NCI-H2029 (cell line): ENCODE measurements around the gene PNLIPRP3.

Experiments
- DNase-seq: peaks from one replicate; lab custom pipeline; 2025; lab: John Stamatoyannopoulos, UW

PNLIPRP3 gene

GRCh38 chr10:116450861-116451260 is 23.2 kb downstream of the PNLIPRP3 start:
- DNase-seq = no peak

GRCh38 chr10:116451711-116452337 is 24.2 kb downstream of the PNLIPRP3 start:
- no peak for DNase-seq

GRCh38 chr10:116452338-116452720 is 24.7 kb downstream of the PNLIPRP3 start:
- DNase-seq = no peak

- no peak for DNase-seq
Measured at GRCh38 chr10:116457488-116457887, 29.8 kb downstream of the PNLIPRP3 start.

DNA sequence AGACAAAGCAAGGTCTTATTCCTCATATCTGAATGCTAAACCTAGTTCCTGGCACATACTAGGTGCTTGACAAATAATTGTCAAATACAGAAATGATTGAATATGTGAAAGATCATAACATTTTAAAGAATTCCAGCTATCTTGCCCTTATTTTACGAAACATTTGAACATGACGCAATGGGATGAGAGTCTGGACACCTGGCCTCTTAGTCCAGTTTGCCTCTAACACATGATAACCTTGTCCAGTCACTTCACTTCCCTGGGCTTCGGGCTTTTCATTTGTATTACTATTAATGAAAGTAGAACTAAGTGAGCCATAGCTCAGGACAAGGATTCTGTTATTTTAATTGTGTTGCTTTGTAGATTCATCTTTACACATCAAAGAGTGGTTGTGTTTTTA is 32.6 kb downstream of the PNLIPRP3 start:
- no peak for DNase-seq

- DNase-seq = no peak
Measured at GRCh38 chr10:116461680-116462079, 34.0 kb downstream of the PNLIPRP3 start.

GRCh38 chr10:116464257-116464656 is 36.6 kb downstream of the PNLIPRP3 start:
- no peak for DNase-seq

GRCh38 chr10:116465546-116465945 is 37.9 kb downstream of the PNLIPRP3 start:
- no peak for DNase-seq

- DNase-seq = no peak
Measured at GRCh38 chr10:116466715-116467422, 39.2 kb downstream of the PNLIPRP3 start.

DNA sequence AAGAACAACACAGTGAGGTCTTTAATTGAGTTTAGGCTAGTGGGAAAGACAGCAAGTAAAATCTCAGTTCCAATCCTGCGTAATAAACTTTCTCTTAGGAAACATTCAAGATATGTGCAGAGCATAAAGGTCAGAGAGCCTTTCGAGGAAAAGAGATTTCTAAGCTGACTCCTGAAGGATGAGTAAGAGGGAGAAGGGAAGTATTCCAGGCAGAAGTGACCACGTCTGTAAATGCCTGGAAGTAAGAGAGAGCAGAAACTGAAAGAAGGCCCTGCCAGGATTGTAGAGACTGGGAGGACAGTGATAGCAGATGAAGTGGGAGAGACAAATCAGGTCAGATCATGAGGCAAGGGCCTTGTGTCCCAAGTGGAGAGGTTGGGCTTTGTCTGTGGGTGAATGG is 41.8 kb downstream of the PNLIPRP3 start:
- no peak for DNase-seq

- no peak for DNase-seq
Measured at GRCh38 chr10:116470071-116470470, 42.4 kb downstream of the PNLIPRP3 start.

DNA sequence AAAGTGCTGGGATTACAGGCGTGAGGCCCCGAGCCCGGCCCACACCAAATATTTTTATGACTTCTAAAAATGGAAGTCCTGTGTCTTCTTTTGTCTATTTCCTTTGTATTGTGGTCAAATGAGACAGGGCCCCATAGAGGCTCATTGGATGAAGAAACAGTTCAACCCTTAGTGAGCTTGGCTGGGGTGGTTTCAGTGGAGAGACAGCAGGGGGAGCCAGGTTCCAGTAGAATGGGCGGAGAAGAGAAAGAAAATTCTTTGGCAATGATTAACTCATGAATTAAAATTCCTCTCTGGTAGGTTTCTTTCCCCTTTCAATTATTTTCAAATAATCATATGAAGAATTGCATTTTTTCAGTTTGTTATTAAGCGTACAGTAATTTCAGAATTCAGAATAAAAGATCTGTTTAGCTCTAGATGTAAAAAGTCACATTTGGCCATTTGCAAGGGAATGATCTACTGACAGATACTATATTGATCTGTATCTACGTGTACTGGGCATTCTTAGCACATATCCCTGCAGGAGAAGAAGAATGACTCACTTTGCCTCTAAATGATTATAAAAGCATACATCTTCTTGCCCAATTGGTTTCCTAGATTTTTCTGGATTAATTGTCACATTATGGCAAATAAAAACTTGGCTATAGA is 43.2 kb downstream of the PNLIPRP3 start:
- DNase-seq = no peak

DNA sequence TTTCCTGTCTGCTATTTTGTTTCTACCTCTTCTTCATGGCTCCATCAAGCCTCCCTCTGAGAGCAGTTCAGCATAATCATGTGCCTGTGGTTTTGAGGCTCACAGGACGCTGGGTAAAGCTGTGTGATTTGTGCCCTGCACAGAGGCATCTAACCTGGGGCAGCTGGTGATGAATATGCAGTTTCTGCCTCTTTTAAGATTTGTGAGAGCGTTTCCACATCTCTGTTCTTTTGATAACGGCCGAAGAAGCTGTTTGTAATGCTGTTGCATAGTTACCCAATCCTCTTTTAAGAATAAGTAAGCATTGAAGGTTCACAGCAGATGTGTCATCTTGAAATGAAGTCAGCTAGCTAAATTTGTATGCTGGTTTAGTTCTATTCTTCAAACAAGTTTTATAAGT is 45.2 kb downstream of the PNLIPRP3 start:
- DNase-seq = no peak

DNA sequence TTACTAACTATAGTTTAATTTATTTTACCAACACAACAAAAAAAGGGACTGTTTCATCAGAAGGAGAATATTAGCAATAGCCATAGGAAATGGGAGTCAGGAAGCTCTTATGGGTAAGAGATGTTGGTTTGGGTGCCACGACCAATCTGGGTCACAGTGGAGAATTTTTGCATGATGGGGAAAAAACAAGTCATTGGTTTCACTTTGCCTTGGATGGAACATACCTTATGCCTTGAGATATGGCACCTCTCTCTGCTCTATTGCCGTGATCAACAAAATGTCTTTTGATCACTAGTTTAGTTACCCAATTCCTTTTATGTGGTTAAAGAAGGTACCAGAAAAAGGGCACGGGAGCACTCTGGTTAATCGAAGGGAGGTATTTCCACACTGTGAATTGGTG is 48.2 kb downstream of the PNLIPRP3 start:
- DNase-seq = no peak

- no peak for DNase-seq
Measured at GRCh38 chr10:116476461-116476860, 48.8 kb downstream of the PNLIPRP3 start.

DNA sequence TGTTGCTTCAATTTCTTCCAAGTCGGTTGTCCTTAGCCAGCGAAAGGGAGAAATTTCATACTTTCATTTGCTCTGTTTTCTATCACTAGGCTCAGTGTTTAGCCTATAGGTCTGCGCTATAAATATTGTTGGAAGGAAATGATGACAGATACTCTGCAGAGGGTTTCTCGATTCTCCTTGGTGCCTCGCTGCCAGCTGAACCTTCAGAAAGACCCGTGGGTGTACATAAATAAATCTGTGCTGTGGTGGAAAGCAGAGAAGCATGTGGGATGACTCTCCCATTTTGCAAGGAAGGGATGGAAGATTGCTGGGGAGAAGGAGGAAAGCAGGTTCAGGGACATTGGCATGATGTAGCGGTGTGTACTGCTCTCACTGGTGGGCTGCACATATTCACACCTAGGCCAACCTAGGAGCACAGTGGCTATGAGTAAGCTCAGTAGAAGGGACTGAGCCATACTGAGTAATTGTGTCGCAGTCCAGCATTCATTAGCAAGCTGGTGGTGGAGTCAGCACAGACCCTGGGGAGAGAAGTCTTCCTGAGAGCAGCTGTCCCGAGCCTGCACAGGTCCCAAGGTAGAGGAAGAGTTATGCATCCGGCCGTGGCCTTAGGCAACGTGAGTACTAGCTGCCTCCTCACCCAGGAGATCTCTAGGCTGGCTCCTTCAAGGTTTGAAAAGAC is 50.5 kb downstream of the PNLIPRP3 start:
- DNase-seq = no peak

DNA sequence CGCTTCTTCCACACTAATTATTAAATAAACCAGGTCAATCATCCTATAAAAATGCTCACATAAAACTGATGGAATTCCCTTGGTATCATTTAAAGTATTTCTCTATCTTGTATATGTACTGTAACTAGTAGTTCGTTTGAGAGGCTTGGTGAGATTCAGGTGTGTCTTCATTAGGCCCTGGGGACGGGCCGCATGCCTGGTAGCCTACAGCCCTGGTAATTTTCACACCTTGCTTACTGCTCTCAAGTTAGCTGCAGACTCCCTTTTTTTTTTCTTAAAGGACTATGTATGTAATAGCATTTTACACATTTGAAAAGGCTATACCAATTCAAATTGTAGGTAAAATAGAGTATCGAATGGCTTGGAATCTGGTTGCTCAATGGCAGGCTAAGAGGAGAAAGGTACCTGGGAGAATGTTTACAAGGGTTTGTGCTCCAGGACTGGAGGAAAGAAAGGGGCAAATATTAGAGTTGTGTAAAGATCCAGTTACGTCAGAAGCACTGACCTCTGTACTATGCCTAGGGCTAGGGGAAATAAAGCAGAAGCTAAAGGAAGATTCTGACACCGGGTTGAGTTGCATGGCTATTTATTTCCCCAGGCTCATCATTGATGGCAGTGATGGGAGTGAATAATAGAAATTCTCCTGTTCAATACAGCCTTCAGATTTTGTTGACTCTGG is 59.3 kb downstream of the PNLIPRP3 start:
- DNase-seq = no peak

- no peak for DNase-seq
Measured at GRCh38 chr10:116487522-116488430, 60.1 kb downstream of the PNLIPRP3 start.

DNA sequence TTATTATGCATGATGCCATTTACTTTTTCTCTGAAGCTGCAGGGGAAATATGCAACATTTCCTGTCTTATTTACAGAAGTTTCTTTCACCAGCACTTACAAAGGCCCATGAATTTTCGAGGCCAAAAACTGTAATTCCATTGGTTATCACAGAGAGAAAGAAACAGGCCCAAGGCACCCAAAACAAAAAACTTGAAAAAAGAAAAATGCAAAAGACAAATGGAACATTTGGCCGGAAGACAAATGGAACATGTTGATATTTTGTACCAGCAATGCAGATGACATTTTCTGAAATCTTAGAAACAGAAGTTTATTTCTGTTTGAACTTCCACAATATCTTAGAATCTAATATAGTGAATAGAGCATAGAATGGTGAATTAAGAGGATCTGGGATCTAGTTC is 61.8 kb downstream of the PNLIPRP3 start:
- no peak for DNase-seq

DNA sequence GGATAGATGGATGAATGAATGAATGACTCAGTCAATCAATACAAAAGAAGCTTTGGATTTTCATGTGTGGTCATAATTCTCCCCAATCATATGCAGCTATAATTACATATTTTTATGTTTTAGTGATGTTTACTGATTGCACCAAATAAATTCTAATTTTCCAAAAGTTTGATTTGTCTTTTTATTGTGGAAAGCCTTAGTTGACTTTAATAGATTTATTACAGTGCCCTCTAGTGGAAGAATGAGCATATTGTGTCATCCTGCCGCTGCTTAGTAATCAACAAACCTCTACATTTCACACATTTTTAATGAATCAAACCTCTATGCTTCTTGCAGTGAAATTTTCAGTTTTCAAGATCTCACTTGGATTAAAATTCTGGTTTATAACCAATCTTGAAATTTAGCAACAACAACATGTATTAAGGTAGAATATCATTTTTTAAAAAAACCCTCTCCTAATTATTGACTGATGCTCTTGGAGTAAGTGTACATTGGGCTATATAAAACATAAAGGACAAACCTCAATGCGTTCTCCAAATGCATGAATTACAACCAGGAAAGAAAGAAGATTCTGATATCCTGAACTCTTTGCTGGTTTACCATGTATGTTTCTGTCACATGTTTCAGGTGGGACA is 62.5 kb downstream of the PNLIPRP3 start:
- DNase-seq = no peak

GRCh38 chr10:116504786-116505185 is 77.1 kb downstream of the PNLIPRP3 start:
- DNase-seq = no peak
